Measurements from ENCODE around the gene TSEN34.

TSEN34 gene

GRCh38 chr19:54145541-54146158, 45.5 kb upstream of the TSEN34 start:
- Histone ChIP-seq H3K36me3 (ENCODE audit: low read length) (peaks cover 3% of the 10 kb centered on the region; the same call in 1 of the 2 replicates), H2AFZ (ENCODE audit: low read depth, low read length, severe bottlenecking) (no peak overlapping the region), H3K9me3 (ENCODE audit: insufficient read depth, low read length) (no peaks in the 10 kb centered on the region), H3K4me2 (ENCODE audit: low read depth, low read length, poor library complexity, severe bottlenecking) (no peak overlapping the region), H3K4me3 (ENCODE audit: insufficient read depth, low read length, poor library complexity, severe bottlenecking) (no peak overlapping the region), H3F3A (ENCODE audit: insufficient read depth) (no peaks in the 10 kb centered on the region), H4K20me1 (ENCODE audit: low read depth, low read length) (no peaks in the 10 kb centered on the region; the same call in 1 of the 2 replicates), H3K27me3 (ENCODE audit: low read length) (no peaks in the 10 kb centered on the region), H3K27ac (ENCODE audit: low read depth, low read length) (no peak overlapping the region), H3K9me2 (replicated peaks; ENCODE audit: insufficient read depth, low read length) (no peaks in the 10 kb centered on the region), H3K79me2 (ENCODE audit: insufficient read depth, low read length) (peaks cover 21% of the 10 kb centered on the region), H3K9ac (ENCODE audit: low read length) (no peak overlapping the region)
- TF ChIP-seq CTCF (IDR thresholded peaks at IDR 0.05; ENCODE audit: insufficient read depth, low read length, poor library complexity, severe bottlenecking) (no peak), EZH2phosphoT487 (conservative IDR thresholded peaks at IDR 0.05; ENCODE audit: low read length) (no peak)

GRCh38 chr19:54147676-54148075, 43.4 kb upstream of the TSEN34 start:
- Histone ChIP-seq H3K4me2 (ENCODE audit: low read depth, low read length, poor library complexity, severe bottlenecking) (no peak overlapping the region), H3F3A (ENCODE audit: insufficient read depth) (no peaks in the 10 kb centered on the region), H3K9me2 (replicated peaks; ENCODE audit: insufficient read depth, low read length) (no peaks in the 10 kb centered on the region), H2AFZ (ENCODE audit: low read depth, low read length, severe bottlenecking) (no peak overlapping the region), H3K9ac (ENCODE audit: low read length) (no peak overlapping the region), H3K4me3 (ENCODE audit: insufficient read depth, low read length, poor library complexity, severe bottlenecking) (no peak overlapping the region), H3K79me2 (ENCODE audit: insufficient read depth, low read length) (peaks cover under 1% of the 10 kb centered on the region; the same call in 1 of the 2 replicates), H3K36me3 (ENCODE audit: low read length) (peaks cover 3% of the 10 kb centered on the region; the same call in 1 of the 2 replicates), H3K27me3 (ENCODE audit: low read length) (no peaks in the 10 kb centered on the region), H4K20me1 (ENCODE audit: low read depth, low read length) (no peaks in the 10 kb centered on the region), H3K9me3 (ENCODE audit: insufficient read depth, low read length) (no peaks in the 10 kb centered on the region), H3K27ac (ENCODE audit: low read depth, low read length) (no peak overlapping the region)
- TF ChIP-seq EZH2phosphoT487 (conservative IDR thresholded peaks at IDR 0.05; ENCODE audit: low read length) (no peak), CTCF (IDR thresholded peaks at IDR 0.05; ENCODE audit: insufficient read depth, low read length, poor library complexity, severe bottlenecking) (no peak)

- H3K9ac ChIP-seq (ENCODE audit: low read length): no peak overlapping the region
- TF ChIP-seq EZH2phosphoT487 (conservative IDR thresholded peaks at IDR 0.05; ENCODE audit: low read length) (no peak), CTCF (IDR thresholded peaks at IDR 0.05; ENCODE audit: insufficient read depth, low read length, poor library complexity, severe bottlenecking) (no peak)
- no peaks in the 10 kb centered on the region for H3F3A ChIP-seq (ENCODE audit: insufficient read depth)
- no peak overlapping the region for H3K4me2 ChIP-seq (ENCODE audit: low read depth, low read length, poor library complexity, severe bottlenecking)
- no peaks in the 10 kb centered on the region for H3K27me3 ChIP-seq (ENCODE audit: low read length)
- H4K20me1 ChIP-seq (ENCODE audit: low read depth, low read length): no peaks in the 10 kb centered on the region
- no peak overlapping the region for H3K4me3 ChIP-seq (ENCODE audit: insufficient read depth, low read length, poor library complexity, severe bottlenecking)
- no peaks in the 10 kb centered on the region for H3K9me3 ChIP-seq (ENCODE audit: insufficient read depth, low read length)
- H3K79me2 ChIP-seq (ENCODE audit: insufficient read depth, low read length): no peaks in the 10 kb centered on the region
- peaks cover 3% of the 10 kb centered on the region; the same call in 1 of the 2 replicates for H3K36me3 ChIP-seq (ENCODE audit: low read length)
- no peaks in the 10 kb centered on the region for H3K9me2 ChIP-seq (replicated peaks; ENCODE audit: insufficient read depth, low read length)
- H3K27ac ChIP-seq (ENCODE audit: low read depth, low read length): no peak overlapping the region
- no peak overlapping the region for H2AFZ ChIP-seq (ENCODE audit: low read depth, low read length, severe bottlenecking)
Observed at GRCh38 chr19:54148158-54148557, 43.0 kb upstream of the TSEN34 start.
